ENCODE data around the gene ANKRD18A.

The ANKRD18A gene

DNA sequence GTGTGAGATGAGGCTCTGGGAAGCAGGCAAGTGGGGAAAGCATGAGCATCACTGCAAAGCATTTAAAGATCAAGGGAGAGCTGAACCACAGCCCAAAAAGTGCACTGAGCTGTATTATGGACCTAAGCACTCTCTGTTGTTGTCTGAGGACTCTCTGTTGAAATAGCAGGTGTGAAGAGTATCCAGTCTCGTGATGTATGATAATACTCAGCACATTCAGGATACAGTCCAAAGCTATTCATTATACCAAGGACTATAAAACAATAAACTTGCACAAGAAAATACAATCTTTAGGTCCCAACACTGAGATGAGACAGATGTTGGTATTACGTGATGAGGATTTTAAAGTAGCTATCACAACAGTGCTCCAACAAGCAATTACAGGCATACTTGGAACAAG lies 98.6 kb downstream of the ANKRD18A start:
- DNase-seq (ENCODE audit: insufficient read length, low spot score) (no peak), FAIRE-seq (no peak)
- no peak for TF ChIP-seq POLR2A (IDR thresholded peaks at IDR 0.05; ENCODE audit: low read depth, low read length)
- TF ChIP-seq POU2F2 (IDR thresholded peaks at IDR 0.05; ENCODE audit: low read depth, low read length): no peak
- TF ChIP-seq POLR2AphosphoS5 (IDR thresholded peaks at IDR 0.05; ENCODE audit: low read depth, low read length): no peak
- TF ChIP-seq PAX5 (IDR thresholded peaks at IDR 0.05; ENCODE audit: insufficient read depth, low read length, severe bottlenecking): no peak
- TF ChIP-seq TAF1 (IDR thresholded peaks at IDR 0.05; ENCODE audit: low read depth, low read length): no peak
- TF ChIP-seq SPI1 (IDR thresholded peaks at IDR 0.05; ENCODE audit: low read depth, low read length): no peak

Data from GM12891 (cell line).